ENCODE data around the gene NUP85.
"Not testable (repeated sequence)": the region's sequence is repeated elsewhere in the genome, so short reads cannot be mapped to it uniquely, and the experiment has no call there.

Gene NUP85

DNA sequence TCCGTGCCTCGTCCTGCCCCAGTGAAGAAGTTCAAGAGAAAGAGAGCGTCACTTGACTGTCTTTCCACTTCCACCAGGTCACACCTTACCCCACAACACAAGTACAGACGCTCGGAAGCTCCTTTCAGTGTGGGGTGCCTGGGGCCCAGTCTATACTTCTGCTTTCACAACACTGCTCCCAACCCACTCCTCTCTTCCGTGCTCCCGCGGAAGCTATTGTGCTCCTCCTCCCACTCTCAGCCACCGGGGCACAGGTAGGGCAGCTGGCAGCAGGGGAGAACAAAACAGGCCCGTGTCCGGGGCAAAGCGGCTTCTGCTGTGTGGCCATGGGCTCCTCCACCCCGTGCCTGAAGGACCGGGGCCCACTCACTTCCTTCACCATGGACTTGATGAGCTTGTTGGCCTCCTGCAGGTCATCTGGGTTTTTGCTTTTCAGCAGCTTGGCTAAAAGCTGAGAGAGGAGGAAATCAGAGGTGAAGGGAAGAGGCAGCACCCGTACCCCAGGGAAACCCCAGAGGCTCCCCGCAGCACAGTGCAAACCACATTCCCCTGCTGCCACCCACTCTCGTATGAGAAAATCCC, 37.1 kb downstream of the NUP85 start:
- peak; percentile 56 for DNase-seq

DNA sequence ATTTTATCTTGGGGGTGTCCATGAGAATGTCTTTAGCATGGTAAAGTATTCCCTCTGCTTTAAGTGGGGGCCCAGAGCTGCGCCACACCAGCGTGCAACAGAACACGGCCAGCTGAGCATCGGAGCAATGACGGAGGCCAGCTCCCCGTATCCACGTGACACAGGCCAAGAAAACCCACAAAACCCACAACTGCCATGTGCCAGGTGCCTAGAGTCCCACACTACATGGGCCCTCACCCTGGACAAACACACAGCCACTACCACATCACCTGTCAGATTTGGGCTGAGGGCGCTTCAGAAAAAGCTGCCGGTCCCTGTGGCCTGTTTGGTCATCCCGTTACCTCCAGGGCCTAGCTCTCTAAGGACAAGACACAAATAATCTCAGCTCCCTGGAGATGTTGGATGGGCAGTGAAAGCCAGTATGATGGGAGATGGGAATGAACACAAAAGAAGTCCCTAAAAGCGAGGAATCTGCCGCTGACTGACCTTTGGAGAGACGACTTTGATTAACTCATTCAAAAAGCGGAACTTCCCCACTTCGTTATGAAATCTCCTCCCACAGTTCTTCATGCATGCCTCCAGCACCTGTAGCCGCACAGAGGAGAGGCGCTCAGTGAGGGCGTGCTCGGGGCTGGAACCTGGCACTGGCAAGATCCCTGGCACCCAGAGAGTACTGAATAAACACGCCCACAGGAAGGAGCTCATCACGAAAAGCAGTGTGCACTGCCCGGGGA, 38.8 kb downstream of the NUP85 start:
- DNase-seq, result no peak

DNA sequence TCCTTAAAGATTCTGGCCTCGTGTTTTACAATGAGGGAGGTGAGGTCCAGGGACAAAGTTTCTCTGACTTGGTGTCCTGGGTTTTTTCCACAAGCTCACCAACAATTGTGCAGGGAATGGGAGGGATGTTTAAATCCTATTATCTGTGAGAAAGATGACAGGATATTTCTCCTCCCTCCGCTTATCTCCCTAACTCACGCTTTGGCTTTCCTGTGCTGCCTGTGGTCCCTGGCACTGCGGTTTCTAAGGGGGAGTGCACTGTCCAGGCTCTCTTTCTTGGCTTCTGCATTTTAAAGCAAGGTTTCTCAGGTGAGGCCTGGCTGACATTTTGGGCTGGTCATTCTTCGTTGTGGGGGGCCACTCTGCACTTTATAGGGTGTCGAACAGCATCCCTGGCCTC, 39.5 kb downstream of the NUP85 start:
- no peak for DNase-seq

DNA sequence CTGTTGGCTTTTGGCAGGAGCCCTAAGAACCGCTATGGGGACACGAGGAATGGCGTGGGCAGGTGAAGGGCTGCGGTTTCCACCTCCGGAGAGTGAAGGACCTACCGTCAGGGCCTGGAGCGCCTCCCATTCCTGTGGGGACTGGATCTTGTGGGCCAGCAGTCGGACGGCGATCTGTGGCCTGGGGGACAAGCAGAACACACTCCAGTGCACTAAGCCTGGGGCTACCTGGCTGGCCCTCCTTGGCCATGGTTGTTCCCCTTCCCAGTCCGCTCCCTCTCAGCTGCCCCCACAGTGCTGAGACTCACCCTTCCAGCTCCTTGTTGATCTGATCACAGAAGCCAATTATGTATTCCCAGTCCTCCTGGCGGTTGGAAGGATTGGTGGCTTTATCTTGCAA, 40.9 kb downstream of the NUP85 start:
- DNase-seq, result peak; percentile 56

DNA sequence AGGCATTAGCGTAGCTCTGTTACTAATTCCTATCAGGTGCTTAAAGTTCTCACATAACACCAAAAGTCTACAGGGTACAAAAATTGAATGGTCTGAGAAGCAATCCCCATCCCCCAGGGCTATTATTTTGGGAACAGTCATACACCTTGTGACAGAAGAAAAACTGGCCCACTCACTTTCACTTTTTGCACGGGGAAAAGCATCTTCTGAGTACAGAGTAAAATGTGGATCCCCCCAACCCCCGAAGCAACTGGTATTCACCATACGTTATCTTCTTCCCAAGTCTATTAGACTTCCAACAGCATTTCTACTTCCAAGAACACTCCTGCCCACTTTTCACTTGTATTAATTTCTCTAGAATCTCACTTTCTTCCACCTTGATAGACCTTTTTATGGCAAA, 44.1 kb downstream of the NUP85 start:
- no peak for DNase-seq

DNA sequence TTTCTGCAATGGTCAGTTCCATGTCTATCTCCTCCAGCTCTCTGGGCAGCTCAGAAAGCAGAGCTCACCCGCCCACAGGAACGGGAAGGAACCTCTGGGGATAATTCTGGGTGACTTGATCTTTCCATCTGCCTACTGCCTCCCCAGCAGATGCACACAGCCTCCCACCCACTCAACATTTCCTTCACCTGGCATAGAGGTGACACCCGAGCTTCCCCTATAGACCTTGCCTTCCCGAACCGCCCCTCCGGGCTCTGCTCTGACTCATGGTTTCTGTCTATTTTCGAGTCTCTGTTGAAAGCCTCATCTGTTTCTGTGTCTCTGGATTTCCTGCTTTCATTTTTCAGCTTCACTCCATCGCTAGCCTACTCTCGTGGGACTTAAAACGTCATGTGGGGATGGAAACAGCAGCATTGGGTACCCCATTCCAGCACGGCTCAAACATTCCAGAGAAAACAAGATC, 44.6 kb downstream of the NUP85 start:
- DNase-seq, result peak; percentile 79

DNA sequence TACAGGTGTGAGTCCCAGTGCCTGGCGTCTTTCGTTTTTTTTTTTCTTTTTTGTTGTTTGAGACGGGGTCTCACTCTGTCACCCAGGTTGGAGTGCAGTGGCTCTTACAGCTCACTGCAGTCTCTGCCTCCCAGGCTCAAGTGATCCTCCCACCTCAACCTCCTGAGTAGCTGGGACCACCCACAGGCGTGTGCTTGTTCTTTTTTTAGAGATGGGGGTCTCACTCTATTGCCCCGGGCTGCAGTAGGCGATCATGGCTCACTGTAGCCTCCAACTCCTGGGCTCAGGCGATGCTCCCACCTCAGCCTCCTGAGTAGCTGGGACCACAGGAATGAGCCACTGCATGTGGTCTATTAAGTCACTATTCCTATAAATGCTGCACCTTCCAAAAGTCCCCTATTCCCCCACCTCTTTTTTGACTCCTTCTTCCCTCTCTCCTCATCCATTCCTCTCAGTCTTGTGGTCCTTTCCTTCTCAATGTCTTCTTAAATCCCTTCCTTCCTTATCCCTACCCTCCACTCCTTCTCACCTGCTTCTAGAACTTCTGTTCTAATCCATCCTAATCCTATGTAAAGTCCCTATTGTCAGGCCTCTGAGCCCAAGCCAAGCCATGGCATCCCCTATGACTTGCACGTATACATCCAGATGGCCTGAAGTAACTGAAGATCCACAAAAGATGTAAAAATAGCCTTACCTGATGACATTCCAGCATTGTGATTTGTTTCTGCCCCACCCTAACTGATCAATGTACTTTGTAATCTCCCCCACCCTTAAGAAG, 46.7 kb downstream of the NUP85 start:
- no peak for DNase-seq

DNA sequence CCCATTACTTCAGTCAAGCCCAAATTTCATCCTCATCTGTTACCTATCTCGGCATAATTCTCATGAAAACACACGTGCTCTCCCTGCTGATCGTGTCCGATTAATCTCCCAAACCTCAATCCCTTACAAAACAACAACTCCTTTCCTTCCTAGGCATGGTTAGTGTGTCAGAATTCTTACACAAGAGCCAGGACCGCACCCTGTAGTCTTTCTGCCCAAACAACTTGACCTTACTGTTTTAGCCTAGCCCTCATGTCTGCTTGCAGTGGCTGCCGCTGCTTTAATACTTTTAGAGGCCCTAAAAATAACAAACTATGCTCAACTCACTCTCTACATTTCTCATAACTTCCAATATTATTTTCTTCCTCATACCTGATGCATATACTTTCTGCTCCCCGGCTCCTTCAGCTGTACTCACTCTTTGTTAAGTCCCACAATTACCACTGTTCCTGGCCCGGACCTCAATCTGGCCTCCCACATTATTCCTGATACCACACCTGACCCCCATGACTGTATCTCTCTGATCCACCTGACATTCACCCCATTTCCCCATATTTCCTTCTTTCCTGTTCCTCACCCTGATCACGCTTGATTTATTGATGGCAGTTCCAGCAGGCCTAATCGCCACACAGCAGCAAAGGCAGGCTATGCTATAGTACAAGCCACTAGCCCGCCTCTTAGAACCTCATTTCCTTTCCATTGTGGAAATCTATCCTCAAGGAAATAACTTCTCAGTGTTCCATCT, 50.6 kb downstream of the NUP85 start:
- DNase-seq, result not testable (repeated sequence)

DNA sequence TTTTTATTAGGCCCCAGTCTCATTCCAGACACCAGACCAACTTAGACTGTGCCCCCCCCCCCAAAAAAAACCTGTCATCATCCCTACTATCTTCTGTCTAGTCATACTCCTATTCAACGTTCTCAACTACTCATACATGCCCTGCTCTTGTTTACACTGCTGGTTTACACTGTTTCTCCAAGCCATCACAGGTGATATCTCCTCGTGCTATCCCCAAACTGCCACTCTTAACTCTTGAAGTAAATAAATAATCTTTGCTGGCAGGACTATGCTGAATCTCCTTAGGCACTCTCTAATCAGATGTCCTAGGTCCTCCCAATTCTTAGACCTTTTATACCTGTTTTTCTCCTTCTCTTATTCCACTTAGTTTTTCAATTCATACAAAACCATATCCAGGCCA, 51.7 kb downstream of the NUP85 start:
- DNase-seq, result not testable (repeated sequence)

DNA sequence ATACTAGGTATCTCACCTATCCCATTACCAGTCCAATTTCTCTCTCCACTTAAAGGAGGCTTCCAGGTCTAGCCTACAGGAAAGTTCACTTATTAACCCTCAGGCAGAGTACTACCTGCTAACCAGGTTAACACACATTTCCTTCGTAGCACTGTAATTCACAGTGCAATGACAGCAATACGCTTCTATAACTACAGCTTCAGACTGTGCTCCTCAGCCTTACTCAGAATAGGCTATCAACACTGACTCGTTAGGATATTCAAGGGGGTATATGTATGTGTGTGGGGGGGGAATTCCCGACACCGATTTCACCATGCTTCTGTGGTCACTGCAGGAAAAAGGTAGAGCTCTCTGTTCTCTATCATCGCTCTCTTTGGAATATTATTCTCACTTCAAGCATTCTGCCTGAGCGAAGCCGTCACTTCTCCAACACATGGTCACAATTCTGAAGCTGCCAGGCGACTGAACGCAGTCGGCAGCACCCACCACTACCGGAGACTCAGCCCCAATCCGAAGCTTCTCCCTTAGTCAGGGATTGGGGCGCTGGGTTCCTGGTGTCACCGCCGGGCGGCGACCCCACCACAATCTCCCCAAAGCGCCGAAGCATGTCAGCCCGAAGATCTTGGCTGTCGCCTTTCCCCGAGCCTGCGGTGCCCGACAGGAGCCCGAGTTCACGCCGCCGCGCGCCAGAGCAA, 55.3 kb downstream of the NUP85 start:
- DNase-seq, result no peak

DNA sequence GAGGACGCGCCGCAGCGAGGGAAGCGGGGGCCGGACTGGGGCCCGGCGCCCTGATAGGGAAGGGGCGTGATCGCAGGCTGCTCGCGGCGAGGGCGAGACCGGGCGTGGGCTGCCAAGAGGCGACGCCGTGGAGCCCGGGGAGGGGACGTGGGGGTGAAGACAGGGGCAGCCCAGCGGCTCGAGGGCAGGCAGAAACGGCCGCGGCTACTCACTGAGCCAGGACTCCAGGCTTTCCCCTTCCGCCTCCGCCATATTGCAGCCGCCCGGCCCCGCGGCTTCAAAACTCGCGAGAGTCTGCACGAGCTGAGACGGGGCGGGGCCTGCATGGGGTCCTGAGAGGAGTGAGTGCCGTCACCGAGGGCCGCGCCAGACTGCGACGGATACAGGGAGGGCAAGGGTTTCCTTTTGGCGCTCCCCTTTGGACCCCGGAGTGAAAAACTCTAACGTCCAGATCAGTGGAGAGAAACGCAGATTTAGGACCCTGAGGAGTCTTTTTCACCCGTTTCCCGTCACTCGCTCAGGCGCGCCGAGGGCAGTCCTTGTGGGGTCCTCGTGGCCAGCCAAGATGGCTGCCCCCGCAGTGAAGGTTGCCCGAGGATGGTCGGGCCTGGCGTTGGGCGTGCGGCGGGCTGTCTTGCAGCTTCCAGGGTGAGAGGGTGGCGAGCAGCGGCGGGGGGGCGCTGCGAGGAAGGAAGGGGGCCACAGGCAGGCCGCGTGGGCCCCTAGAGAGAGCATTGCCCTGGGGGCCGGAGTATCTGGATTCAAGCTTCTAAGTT, 56.0 kb downstream of the NUP85 start, which contains the start of the genes GGA3 and MRPS7:
Gene GGA3, minus strand, starts transcription at position 271 of the 776 bp plus-strand sequence. Its CDS starts 19 bp downstream, at position 252.
Gene MRPS7, plus strand, starts transcription at position 544 of the 776 bp plus-strand sequence. Its CDS starts 22 bp downstream, at position 566.
- DNase-seq, result peak; percentile 98

DNA sequence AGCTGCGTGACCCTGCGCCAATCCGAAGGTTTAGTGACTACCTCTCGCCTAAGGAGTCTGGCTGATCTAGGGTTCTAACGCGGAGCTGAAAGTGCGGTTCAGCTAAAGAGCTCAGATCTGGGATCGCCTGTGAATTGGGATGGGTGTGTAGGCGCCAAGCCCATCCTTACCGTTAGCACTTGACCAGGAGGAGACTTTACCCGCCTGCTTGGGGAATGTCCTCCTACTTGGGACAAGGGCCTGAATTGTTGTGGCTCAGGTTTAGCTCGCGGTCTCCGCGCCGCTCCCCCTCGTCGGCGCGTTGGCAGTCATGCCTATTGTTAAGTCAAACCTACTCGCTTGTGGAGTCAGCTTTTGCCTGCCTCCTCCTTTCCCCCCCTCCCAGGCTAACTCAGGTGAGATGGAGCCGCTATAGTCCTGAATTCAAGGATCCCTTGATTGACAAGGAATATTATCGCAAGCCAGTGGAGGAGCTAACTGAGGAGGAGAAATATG, 56.7 kb downstream of the NUP85 start:
- DNase-seq, result no peak

DNA sequence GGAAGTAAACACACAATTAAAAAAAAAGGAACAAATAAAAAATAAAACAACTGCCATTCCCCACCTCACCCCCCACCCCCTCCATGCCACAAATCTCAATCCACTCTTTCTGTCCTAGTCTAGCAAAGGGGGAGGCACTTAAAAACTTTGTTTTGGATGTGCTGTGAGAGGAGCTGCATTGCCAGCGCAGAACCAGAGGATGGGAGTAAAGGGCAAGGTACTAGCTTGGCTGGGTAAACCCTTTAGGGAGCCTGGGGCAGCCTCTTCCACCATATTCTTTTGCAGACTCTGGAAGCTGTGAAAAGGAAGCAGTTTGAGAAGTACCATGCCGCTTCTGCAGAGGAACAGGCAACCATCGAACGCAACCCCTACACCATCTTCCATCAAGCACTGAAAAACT, 57.6 kb downstream of the NUP85 start:
- DNase-seq, result no peak

DNA sequence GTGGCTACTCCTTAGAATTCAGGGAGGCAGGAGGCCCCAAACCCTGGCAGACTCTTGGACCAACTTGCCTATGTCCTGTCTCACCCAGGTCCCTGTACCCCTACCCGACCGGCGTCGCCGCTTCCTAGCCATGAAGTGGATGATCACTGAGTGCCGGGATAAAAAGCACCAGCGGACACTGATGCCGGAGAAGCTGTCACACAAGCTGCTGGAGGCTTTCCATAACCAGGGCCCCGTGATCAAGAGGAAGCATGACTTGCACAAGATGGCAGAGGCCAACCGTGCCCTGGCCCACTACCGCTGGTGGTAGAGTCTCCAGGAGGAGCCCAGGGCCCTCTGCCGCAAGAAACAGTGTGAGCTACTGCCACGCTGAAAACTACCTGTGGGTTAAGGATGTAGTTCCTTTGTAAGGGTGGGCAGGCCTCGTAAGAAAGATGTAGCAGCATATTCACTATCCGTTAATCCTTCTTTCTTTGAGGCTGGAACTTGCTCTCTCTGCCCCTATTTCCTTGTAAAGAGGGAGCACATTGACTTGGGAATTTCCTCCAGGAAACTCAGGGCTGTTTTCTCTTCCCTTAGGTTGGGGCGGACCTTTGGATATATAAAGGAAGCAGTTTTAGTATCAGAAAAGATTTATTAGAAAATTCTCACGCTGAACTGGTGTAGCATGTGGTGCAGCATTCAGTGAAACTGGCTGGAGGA, 60.3 kb downstream of the NUP85 start:
- no peak for DNase-seq

DNA sequence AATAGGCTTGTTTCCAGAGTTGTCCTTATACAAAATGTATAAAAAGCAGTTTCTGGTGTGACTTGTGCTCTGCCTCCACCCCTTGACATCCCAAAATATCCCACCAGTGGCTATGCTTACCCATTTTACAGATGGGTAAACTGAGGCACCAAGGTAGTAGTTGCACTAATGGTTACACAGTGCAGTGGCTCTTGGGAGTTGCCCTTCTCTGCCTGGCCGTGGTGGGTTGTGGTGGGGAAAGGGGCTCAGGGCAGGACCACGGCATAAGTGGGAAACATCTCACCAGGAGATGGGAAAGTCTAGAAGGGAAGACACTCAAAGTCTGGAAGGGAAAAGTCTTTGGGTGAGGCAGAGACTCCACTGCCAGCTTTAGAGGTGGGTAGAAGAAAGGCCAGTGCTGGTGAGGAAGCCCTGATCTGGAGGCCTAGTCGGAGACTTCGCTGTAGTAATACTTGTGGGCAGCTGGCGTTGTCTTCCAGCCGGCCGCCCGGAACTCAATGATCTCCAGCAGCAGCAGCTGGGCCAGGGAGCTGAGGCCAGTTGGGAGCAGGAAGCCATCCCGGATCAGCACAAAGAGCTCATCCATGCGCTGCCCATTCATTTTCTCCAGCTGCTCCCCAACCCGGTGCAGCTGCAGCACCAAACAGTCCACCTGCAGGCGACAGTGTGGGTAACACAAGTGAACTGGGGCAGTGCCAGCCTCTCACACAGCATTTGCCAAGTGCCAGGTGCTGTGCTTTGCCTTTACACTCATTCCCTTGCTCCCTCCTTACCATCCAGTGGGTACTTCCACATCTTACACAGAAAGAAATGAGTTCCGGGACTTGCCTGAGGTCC, 61.1 kb downstream of the NUP85 start:
- no peak for DNase-seq

DNA sequence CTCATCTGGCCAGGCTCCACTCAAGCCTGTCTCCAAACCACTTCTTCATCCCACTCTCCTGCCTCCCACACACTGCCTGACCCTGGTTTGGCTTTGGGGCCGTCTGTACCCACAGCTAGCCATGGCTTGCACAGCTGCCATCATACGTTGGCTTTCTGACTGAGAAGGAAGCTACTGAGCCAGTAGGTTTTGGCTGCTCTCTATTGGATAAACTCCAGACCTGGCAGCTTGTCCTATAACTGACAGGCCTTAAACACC, 61.6 kb downstream of the NUP85 start:
- DNase-seq, result peak; percentile 58

DNA sequence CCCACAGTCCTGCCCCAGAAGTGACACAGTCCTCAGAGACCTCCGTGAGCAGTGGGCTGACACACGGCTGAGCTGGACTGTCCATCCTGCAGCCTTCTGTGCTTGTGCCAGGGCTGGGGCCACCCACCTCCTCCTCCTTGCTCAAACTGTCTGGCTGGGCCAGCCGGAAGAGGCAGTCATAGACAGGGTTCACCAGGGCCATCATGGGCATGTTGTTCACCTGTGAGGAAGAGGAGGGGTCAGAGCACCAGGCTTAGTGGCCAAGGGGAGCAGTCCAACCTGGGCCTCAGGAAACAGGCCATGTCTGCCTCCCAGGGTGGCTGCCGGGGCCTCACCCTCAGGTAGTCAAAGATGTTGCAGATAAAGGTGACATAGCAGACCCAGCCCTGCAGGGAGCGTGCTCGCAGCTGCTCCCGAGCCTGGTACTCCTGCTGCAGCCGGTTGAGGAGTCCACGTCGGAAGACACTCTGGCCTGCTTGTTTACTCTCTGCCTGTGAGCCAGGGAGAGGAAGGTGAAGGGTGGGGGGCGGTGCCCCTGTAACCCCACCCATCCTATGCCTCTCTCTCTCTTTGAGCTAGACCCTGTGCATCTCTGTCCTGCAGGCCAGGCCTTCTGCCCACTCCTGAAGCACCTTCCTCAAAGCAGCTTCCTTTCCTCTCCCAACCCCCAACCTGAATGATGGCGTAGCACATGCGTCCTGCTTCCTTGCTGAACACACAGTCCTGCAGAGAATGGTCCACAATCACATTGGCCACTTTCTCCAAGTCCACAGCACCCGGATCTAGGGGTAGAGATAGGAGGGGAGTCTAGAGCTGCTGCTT, 62.1 kb downstream of the NUP85 start:
- DNase-seq, result peak; percentile 91

DNA sequence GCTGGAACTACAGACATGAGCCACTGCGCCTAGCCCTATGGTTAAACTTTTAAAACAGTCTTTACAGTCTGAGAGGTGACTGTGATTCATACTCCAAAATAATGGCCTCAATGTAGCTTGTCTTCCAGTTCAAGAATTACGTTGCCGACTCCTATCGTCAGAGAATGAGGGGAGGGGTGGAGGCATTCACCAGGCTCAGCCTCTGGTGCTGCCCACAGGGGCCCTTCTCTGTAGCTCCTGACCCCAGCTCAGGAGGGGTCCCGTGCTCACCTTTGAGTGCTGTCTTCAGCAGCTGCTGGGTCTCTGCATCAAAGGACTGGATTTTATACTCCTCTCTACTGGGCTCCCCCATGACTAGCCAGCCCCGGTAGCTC, 64.4 kb downstream of the NUP85 start:
- no peak for DNase-seq

All from islet precursor cell (in vitro differentiated cells).